GM19468 (cell line): Measurements from ENCODE around the gene ATN1.

Experiments
- ATAC-seq: cut with Tn5 transposase; IDR thresholded peaks from one replicate; pipeline ENCODE4 v1.9.1; 2021; ENCODE audit warnings: mild to moderate bottlenecking, moderate library complexity, moderate number of reproducible peaks; ENCODE audit not compliant: unreplicated experiment; ENCODE audit errors: extremely low read depth

ATN1 gene

DNA sequence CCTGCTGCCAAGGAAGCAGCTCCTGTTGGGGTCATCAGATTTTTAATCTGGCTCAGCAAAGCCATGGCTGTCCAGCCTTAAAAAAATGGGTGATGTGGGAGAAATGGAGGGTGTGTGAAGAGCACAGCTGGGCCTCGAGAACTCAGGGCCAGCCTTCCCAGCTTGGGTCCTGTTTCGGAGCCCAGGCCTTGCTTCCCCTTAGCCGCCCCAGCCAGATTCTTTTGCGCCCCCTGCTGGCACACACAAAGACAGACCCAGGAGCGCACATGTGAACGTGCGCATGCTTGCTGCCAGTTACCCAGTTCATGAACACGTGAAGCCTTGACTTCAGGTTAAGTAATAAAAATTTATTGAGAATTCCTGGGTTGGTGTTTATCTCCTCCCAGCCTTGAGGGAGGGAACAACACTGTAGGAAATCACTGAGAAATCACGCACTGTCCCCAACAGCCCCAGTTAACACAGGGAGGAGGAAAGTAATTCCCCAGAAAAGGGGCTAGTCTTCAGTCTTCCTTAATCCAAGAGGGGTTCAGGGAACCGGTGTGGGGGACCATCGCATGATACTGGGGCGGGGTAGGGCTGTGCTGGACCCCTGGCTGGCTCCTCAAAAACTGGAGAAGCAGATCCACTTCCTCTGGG is 37.4 kb downstream of the ATN1 start:
- no peak for ATAC-seq

DNA sequence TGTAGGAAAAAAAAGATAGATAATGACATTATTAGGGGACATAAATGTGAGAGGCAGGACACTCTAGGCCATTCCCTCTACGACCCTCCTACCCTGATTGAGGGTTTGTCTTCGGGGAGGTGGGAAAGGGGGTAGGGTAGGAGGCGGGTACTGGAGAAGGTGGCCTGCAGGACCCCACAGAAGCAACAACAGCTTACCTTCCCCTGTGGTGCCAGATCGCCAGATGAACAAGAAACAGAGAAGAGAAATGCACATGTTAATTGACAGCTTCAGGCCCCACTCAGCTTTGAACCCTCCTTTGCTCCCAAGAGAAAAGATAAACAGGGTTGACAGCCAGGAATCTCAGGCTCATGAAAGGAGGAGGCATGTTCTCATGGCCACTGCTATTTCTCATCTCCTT is 38.0 kb downstream of the ATN1 start:
- no peak for ATAC-seq

DNA sequence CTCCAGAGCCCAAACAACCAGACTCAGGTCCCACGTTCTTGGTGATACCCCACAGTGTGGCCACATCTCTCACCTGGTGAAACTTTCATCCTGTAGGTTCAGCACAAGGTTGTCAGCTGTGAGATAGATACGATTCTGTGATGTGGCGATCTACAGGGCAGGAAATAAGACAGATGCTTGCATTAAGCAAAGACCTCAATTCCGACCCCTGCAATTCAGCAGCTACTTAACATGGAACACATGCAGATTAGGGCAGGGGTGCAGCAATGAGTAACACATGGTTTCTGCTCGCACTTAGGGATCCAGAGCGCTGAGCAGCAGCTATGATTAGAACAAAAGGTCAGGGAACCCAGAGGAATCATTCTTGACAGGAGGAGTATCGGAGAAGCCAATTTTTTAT is 38.6 kb downstream of the ATN1 start:
- ATAC-seq = no peak

DNA sequence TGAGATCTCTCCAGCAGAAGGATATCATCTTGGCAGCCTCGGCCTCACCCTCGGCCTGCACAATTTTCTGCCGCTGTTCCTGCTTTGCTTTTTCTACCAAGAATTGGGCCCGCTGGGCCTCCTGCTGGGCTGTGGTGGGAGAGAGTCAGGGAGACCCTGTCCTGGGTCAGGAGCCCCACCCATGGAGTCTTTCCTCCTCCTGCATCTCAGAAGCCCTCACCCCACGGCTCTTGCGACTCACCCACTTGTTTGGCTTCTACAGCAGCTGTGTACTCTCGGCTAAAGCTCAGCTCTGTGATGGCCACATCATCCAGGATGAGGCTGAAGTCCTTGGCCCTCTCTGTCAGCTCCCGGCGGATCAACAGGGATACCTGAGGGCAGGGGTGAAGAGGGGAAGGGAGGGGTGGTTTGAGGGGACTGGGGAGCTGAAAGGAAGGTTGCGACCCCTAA is 39.9 kb downstream of the ATN1 start:
- no peak for ATAC-seq

DNA sequence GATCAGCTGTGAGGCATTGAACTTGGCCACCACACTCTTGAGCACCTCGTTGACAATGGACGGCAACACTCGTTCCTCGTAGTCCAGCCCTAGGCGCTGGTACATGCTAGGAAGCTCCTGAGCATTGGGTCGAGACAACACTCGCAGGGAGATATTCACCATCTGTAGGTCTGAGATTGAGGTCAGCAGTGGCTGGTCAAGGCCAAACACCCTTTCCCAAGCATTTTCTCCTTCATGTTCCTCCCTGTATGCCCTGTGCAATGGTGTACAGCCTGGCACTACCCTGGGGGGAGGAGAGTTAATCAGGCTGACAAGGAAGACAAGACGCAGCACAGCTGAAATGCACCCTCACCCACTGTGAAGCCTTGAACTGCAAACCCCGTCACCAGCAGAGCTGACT is 40.7 kb downstream of the ATN1 start:
- ATAC-seq = no peak

DNA sequence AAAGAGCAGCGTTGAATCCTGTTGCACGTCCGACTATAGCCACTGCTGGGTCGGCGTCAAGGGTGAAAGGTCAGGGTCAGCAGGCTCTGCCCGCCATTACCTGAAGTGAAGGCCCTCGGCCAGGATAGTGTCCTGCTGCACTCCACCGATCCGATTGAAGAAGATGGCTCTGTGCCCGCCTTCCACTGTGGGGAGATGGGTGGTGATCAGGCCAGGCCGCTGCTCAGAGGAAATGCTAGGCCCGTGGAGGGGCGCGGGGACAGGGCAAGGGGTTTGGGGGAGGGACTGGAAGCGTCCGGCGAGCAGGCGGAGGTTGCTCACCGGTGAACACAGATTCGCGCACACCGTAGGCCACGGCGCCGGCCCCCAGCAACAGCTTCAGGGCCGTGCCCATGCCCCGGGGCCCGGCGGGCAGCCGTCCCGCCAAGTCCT is 42.4 kb downstream of the ATN1 start:
- no peak for ATAC-seq

DNA sequence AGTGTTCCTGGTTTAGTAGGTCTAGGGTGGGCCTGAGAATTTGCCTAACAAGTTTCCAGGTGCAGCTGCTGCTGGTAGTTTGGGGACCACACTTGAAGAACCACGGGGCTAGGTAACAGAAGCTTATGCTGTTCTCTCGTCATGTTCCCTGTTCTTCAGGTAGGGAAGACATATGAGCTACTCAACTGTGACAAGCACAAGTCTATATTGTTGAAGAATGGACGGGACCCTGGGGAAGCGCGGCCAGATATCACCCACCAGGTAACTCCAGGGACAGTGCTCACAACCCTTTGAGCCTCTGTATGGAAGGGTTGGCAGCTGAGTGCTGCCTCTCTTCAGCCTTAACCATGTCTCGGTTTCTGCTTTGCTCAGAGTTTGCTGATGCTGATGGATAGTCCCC is 46.4 kb downstream of the ATN1 start:
- no peak for ATAC-seq

DNA sequence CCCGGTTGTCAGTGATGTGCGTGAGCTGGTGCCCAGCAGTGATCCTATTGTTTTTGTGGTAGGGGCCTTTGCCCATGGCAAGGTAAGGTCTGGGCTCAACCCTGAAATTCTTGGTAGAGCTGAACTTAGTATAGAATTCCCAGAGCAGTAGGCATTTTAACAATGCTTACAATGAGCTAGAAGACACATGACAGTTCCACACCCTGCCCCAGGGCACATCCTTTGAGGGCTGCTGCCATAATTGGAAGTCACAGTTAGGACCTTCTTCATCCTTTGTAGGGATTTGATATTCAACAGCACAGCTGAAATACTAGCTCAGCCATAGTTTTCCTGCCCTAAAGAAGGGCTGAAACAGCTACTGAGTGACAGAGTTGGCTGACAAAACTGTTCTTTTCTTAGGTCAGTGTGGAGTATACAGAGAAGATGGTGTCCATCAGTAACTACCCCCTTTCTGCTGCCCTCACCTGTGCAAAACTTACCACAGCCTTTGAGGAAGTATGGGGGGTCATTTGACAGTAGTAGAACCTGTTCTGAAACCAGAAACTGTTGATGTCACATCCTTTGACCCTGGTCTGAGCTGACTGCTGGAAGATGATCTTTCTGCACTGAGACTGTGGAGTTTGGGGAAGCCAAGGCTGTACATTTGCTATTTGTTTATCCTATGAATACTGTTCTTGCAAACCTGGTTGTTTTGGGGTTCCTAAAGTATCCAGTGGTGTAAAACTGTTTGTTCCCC is 47.7 kb downstream of the ATN1 start:
- ATAC-seq = no peak

DNA sequence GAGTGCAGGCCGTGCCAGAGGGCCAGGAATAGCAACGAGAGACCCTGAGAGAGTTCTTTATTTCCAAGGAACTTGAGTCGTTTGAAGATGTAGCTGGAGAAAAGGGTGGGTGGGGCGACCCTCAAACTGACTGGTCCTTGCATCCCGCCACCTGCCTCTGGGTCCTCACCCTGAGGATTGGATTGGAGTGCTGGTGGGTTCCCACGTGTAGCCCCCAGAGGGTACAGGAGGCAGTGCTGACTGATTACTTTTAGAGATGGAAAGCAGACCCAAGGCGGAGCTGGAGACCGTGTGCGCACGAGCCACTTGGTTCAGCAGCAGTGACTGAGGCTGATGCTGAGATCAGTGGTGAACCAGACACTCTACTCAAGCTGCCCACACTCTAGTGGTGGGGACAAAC is 49.9 kb downstream of the ATN1 start:
- no peak for ATAC-seq

DNA sequence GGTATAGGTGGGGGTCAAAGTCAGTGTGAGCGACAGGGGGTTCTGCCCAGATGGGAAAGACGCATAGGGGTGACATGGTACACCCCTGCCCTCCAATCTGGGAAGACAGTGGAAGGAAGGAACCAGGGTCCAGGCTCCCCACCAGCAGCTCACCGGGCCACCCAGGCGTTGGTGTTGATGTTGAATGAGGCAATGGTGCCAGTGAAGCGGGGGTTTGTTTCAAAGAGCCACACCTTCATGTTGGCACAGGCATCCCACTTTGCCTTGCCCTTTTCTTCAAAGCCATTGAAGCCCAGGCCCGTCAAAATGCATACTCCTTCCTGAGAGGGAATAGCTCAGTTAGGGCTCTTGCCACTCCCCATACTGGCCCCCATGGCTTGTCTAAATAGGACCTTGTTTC is 50.4 kb downstream of the ATN1 start:
- no peak for ATAC-seq

DNA sequence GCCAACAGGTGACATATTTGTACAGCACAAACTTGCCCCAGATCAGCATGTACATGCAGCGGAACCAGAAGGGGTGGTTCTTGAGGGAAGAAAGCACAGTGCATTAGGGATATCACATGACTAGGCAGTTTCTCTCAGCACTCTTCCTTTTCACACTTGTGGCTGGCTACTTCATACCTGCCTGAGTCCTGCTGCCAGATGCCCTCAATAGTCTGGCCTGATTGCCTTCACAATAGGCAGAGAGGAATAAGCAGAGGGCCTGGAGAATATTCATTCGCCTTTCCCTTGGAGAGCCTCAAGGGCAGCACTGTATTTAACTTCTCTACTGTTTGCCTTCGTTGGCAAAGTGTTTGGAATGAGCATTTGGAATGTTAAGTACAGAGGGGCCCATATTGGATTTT is 50.9 kb downstream of the ATN1 start:
- no peak for ATAC-seq

DNA sequence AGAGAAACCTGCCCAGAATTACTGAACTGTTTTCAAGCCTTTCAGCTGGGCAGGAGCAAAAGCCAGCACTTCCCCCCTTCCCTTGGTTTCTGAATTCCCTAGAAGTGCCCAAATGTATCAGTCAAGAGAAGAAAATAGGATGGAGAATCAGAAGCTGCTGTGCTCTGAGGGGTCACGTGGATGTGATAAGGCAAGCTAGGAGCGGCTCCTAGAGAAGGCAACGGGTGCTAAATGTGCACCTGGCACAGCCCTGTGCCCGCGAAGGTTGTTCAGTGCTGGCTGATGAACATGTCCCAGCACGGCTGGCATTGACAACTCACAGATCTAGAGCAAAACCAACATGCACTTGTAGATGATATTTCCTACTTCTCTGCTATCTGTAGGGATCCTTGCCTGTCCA is 51.3 kb downstream of the ATN1 start:
- ATAC-seq = no peak

DNA sequence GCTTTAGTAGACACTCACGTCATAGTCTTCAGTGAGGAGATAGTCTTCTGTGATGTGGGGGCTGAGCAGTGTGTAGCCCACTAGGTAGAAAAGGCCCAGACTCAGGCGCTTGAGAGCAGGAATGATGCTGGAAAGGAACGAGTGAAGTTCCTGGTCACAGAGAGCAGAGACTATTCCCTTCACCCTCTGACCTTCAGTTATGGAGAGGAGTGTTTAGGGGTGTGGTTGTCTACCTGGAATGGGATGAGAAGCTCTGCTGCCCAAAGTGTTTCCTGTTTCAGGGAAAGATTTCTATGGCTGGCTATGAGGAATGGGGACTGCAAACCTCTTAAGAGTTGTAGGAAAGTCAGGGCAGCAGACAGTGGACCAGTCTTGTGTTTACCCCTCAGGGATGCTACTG is 51.7 kb downstream of the ATN1 start:
- no peak for ATAC-seq

DNA sequence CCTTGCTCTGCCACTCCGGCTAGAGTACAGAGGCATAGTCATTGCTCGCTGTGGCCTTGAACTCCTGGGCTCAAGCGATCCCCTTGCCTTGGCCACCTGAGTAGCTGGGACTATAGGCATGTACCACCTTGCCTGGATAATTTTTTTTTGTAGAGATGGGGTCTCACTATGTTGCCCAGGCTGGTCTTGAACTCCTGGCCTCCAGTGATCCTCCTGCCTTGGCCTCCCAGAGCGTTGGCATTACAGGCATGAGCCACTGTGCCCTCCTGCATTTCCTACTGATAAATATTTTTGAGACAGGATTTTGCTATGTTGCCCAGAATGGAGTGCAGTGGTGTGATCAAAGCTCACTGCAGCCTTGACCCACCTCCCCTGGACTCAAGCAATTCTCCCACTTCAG is 52.3 kb downstream of the ATN1 start:
- ATAC-seq = no peak

DNA sequence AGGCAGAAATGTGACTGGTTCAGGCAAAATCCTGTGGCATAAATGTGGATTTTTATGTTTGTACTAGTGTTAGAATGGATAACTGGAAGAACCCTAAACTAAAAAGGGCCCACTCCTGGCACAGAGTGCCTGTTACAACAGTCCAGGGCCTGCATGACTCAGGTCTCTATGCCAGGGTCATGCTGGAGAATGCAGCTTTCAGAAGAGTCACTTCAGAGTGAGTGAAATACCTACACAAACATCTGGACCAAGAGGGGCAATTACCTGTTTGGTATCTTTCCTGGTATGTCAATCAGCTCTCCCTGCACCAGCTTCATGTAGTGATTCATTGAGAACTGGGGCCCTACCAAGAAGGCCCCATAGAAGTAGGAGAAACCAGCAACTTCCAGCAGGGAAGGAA is 53.0 kb downstream of the ATN1 start:
- ATAC-seq = no peak

DNA sequence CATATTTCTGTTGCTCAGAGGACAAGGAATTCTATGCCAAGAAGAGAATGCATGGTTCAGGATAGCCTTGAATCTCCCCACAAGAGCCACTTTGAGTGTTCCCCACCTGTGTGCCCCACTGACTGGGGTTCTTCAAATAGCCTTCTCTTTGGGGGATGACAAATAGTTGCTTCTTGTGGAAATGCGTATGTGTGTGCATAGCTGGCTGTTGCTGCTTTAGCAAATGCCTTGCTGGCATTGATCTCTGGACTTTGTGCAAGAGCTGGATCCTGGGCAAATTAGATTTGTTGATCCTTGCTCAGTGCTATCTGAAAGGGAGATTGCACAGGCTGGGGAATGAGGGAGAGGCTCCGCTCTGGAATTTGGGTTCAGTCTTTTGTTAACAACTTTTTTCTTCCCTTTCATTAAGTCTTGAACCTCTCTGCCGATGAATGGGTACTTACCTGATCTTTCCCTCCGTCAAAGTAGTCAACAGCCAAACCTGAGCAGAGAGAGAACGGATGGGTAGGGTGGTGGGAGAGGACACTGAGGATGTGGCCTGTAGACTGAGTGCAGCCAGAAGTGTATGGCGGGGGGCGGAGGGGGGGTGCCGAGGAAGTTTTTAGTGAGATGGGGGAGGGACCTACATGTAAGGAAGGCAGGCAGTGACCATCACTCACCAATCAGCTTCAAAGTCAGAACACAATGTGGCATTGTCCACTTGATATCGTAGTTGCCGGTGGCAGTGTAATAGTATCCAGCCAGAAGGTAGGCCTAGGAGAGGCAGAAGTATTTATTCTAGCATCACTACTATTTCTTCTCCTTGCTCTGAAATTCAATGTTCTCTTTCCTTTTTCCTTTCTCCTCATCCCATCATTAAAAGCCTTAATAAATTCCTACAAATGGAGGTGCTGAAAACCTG is 53.6 kb downstream of the ATN1 start:
- ATAC-seq = no peak

DNA sequence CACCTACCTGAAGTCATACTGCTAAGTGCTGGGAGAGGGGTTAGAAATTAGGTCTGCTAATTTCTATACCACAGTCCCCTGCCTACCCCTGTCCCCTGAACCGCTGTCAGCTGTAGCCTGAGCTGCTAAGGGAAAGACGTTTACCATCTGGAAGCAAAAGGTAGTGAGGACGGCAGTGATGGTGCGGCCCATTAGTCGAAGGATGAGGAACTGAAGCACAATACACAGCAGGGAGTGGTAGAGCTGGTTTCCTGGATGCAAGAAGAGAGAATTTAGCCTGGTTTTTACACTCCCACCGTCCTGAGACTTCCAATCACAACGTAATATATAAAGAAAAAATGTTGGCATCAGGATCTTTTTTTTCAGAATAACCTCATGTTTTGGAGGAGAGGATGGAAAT is 54.8 kb downstream of the ATN1 start:
- ATAC-seq = no peak

DNA sequence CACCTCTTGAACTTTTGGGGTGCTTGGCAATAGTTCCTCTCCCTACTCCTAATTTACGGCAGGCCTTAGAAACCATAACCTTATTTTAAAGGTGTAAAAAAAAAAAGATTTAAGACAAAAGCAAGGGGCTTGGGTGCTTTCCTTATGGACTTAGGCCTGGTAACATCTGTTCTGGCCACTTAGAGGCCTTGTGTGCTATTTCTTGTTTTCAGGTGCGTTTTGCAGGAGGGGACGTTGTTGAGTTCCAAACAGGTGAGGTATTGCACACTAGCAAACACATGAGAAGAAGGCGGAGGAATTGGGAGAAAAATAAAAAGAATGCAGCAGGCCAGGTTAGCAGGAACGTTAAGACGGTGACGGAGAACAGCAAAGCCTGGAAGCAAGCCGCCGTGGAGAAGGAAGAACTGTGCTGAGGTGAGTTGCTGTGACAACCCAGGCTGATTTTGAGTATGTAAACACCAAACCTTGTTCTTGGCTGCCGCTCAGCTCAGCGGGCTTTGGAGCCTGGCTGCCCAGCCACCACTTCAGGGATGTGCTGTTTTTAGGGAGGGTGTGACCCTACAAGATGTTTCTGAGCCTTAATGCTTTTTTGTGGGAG is 60.3 kb downstream of the ATN1 start:
- ATAC-seq = no peak
